Measurements from ENCODE around the gene CCDC69. TPM values are rescaled to one million over a fixed set of nuclear protein-coding genes. Genes with fewer than 3 reads are reported as not detected.
A peak's percentile ranks its signal among the peaks of the same experiment; 100 is the strongest.

CCDC69 gene
- total RNA-seq, 2 experiments from 2014 or later = 119 to 123 TPM

GRCh38 chr5:151159649-151160373 is 64.1 kb downstream of the CCDC69 start:
- H3K27ac ChIP-seq (ENCODE audit: low read depth, low read length, poor library complexity, severe bottlenecking) = no peak overlapping the region
- POLR2A ChIA-PET = no interaction called here
- H2AFZ ChIP-seq (ENCODE audit: low read length) = peak overlapping the region; percentile 76; the same call in 1 of the 2 replicates

GRCh38 chr5:151158287-151158661 is 65.6 kb downstream of the CCDC69 start:
- no peaks in the 10 kb centered on the region for H3K79me2 ChIP-seq (ENCODE audit: insufficient read depth, low read depth, low read length)
- no peak overlapping the region for H3K27ac ChIP-seq (ENCODE audit: low read depth, low read length, poor library complexity, severe bottlenecking)
- BruUV-seq (replicated peaks) = no TSS peak
- H2AFZ ChIP-seq (ENCODE audit: low read length) = peak overlapping the region; percentile 68; the same call in 1 of the 2 replicates
- ChIA-PET CTCF (ENCODE audit: unreplicated experiment) (interaction anchor here (0.6 to 1.4 kb wide), 2 partner anchors 12 to 157 kb away, joined by 3 to 8 read pairs; no protein-coding TSS in a partner anchor), POLR2A (interaction anchor here (0.7 to 1.0 kb wide), 2 partner anchors 17 to 94 kb away, joined by 3 to 6 read pairs; no protein-coding TSS in a partner anchor)
- H3K4me1 ChIP-seq (ENCODE audit: insufficient read depth, low read length, poor library complexity, severe bottlenecking) = peaks cover 66% of the 10 kb centered on the region
- peak overlapping the region; percentile 59 for H3K4me3 ChIP-seq (ENCODE audit: low read depth, low read length, poor library complexity, severe bottlenecking)
- no peaks in the 10 kb centered on the region for H4K20me1 ChIP-seq (ENCODE audit: insufficient read depth, low read length)
- peak overlapping the region; percentile 68 for H3K4me2 ChIP-seq (ENCODE audit: low read length)
- H3K9me2 ChIP-seq (ENCODE audit: insufficient read depth, low read length) = no peaks in the 10 kb centered on the region
- intact Hi-C loops (cut with micrococcal nuclease; ENCODE audit: unreplicated experiment) = loop anchor here (10.0 kb wide), 1 partner anchor 663 kb away; no protein-coding TSS in a partner anchor
- no peaks in the 10 kb centered on the region for H3K36me3 ChIP-seq (ENCODE audit: insufficient read depth, low read length)
- DNase-seq (ENCODE audit: low spot score) = no peak
- H3K9me3 ChIP-seq (ENCODE audit: low read length) = no peaks in the 10 kb centered on the region
- no peak for TF ChIP-seq CTCF (conservative IDR thresholded peaks at IDR 0.05; ENCODE audit: low read length)
- TF ChIP-seq EZH2phosphoT487 (IDR thresholded peaks at IDR 0.05; ENCODE audit: borderline replicate concordance, low read depth, low read length) = no peak

More at GRCh38 chr5:151159649-151160373, 64.1 kb downstream of the CCDC69 start:
- Histone ChIP-seq H3K4me1 (ENCODE audit: insufficient read depth, low read length, poor library complexity, severe bottlenecking) (peaks cover 56% of the 10 kb centered on the region), H3K79me2 (ENCODE audit: insufficient read depth, low read depth, low read length) (no peaks in the 10 kb centered on the region), H3K4me3 (ENCODE audit: low read depth, low read length, poor library complexity, severe bottlenecking) (no peak overlapping the region), H3K4me2 (ENCODE audit: low read length) (peak overlapping the region; percentile 41), H3K9me3 (ENCODE audit: low read length) (no peaks in the 10 kb centered on the region), H4K20me1 (ENCODE audit: insufficient read depth, low read length) (no peaks in the 10 kb centered on the region), H3K36me3 (ENCODE audit: insufficient read depth, low read length) (no peaks in the 10 kb centered on the region), H3K9me2 (ENCODE audit: insufficient read depth, low read length) (no peaks in the 10 kb centered on the region)
- CTCF ChIA-PET (ENCODE audit: unreplicated experiment) = no interaction called here
- TF ChIP-seq EZH2phosphoT487 (IDR thresholded peaks at IDR 0.05; ENCODE audit: borderline replicate concordance, low read depth, low read length) (no peak), CTCF (conservative IDR thresholded peaks at IDR 0.05; ENCODE audit: low read length) (no peak)
- DNase-seq (ENCODE audit: low spot score) = no peak
- intact Hi-C loops (cut with micrococcal nuclease; ENCODE audit: unreplicated experiment) = loop anchor here (10.0 kb wide), 1 partner anchor 665 kb away; no protein-coding TSS in a partner anchor
- no TSS peak for BruUV-seq (replicated peaks)

Measured in OCI-LY7 (cell line).